ENCODE data around the gene ROR2. TPM values are rescaled to one million over a fixed set of nuclear protein-coding genes. Genes with fewer than 3 reads are reported as not detected.
"Not testable (repeated sequence)": the region's sequence is repeated elsewhere in the genome, so short reads cannot be mapped to it uniquely, and the experiment has no call there.

The ROR2 gene
- polyA plus RNA-seq, 4 donors = 16.6 to 29.1 (median 19.8) TPM

DNA sequence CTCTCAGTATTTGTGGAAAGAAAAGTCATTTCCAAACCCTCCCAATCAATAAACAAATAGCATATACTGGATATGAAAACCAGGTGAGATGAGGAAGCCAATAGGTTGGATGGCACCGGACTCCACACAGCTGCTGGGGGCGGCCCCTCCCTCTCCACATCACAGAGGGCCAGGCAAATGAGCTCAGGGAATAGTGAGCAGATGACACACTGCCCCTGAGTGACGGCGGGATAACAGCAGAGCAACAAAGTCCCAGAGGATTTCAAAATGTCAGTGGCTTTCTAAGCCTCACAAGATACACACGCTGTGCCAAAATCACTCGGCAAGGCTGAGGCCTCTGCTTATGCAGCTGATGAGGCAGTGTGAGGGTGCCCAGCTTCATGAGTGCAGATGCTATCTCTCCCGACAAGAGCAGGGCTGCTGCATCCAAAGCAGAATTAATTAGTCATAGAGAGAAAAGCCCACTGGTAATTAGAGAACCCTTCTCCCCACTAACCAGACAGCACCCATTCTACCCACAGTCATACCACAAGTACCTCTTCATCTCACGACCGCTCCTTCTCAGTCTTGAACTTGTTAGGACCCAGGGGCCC is 291.4 kb downstream of the ROR2 start:
- no peak for DNase-seq (ENCODE audit: low read depth in 4 of 4, low spot score in 3 of 4)

DNA sequence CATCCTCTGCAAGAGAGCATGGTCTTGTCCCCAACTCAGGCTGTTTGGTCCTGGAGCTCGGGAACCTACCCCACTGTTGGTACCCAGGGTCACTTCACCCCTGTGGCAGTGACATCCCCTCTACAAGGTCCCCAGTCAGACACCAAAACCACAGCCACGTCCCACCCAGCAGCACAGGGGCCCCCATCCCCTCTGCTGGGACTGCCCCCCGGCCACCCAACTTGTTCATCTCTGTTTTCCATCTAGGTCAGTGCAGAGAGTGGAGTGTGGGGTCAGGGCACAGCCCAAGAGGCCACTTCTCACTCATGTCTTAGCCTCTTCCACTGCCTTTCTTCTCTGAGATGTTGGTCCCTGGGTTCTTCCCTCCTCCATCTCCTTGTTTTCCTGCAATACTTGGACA is 292.5 kb downstream of the ROR2 start:
- DNase-seq (ENCODE audit: low read depth in 4 of 4, low spot score in 3 of 4) = no peak

DNA sequence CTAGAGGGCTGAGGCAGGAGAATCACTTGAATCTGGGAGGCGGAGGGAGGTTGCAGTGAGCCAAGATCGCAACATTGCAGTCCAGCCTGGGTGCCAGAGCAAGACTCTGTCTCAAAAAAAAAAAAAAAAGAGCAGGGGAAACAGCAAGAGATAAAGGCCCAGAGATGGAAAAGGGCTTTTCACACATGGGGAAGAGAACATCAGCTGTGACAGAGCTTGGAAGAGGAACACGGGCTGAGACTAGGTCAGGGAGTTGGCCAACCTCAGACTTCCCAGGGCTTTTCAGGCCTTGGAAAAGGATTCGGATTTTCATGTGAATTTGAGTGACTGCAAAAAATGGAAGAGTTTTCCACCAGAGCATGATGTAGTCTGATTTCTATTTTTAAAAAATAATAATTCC is 294.4 kb downstream of the ROR2 start:
- no peak for DNase-seq (ENCODE audit: low read depth in 4 of 4, low spot score in 3 of 4)

DNA sequence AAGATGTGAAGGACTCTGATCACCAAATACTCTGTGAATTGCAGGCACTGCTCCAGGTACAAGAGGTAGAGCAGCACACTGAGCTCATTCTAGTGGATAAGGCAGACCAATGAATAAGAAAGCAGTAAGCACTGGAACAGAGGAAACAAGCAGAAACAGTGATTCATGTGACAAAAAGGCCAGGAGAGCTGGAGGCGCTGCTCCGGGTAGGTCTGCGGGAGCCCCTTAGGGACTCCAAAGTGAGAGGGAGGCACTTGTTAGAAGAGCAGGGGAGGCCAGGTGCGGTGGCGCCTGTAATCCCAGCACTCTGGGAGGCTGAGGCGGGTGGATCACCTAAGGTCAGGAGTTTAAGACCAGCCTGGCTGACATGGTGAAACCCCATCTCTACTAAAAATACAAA is 294.8 kb downstream of the ROR2 start:
- DNase-seq (ENCODE audit: low read depth in 4 of 4, low spot score in 3 of 4) = no peak

DNA sequence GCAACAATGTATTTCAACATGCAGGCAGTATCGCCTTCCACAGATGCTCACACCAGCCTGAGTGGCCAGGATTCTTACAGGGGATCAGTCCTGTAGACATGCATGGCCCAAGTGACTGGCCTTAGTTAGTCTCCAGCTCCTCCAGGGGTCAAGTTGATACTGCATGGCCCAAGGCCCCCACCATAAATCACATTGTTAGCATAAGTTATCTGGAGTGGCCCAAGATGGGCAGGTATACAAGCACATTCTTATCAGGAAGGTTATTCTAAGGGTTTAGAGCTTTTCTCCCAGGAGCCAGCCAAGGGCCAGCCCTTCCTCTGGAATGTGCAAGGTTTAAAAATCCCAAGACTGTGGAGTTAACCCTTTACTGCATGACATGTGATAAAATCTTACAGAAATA is 295.5 kb downstream of the ROR2 start:
- DNase-seq (ENCODE audit: low read depth in 4 of 4, low spot score in 3 of 4) = no peak

DNA sequence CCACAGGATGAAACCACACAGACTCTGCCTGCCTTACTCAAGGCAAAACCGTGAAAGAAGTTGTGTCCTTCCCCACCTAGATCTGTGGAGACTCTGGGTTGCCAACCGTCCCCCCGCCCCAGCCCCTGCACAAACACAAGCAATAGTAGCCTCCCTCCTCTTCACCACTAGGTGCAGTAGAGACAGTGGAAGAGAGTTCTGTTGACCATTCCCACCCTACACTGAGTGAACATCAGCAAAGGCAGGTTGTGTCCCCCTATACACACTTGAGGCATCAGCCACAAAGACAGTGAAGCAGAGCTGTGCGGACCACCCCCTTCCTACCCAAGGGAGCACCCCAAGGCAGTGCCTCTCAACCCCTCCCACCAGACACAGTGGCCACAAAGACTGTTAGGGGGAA is 302.7 kb downstream of the ROR2 start:
- DNase-seq (ENCODE audit: low read depth in 4 of 4, low spot score in 3 of 4) = no peak

DNA sequence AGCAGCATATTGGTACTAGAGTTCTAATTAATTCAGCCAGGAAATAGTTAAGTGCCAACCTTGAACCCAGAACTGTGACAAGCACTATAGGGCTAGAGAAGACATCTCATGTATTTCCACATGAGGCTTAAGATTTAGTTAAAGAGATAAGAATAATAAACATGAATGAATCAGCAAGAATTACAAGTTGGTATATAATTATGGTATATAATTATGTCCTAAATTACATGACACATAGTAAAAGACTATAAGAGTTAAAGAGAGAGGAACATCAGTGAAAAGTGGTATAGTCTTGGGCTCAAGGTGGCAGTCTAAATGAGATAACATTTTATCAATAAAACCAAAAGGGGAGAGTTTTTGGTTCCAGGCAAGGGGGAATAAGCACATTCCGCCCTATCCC is 303.3 kb downstream of the ROR2 start:
- DNase-seq (ENCODE audit: low read depth in 4 of 4, low spot score in 3 of 4) = no peak

DNA sequence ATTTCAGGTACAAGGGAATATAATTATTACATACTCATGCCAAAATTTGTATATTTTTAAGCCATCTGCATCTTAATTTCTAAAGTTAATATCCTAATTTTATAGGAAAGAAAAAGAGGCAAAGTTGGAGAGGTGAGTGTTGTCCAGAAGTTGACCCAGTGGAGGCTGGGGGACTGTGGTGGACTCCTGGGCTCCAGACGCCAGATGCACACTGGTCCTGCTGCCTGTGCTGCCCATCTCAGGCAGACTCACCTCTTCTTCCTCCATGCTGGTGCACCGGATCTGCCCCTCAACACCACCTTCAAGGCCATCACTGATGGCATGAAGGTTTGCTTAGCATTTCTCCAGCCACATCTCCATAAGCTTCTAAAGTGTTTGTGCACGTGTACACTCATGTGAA is 305.6 kb downstream of the ROR2 start:
- no peak for DNase-seq (ENCODE audit: low read depth in 4 of 4, low spot score in 3 of 4)

DNA sequence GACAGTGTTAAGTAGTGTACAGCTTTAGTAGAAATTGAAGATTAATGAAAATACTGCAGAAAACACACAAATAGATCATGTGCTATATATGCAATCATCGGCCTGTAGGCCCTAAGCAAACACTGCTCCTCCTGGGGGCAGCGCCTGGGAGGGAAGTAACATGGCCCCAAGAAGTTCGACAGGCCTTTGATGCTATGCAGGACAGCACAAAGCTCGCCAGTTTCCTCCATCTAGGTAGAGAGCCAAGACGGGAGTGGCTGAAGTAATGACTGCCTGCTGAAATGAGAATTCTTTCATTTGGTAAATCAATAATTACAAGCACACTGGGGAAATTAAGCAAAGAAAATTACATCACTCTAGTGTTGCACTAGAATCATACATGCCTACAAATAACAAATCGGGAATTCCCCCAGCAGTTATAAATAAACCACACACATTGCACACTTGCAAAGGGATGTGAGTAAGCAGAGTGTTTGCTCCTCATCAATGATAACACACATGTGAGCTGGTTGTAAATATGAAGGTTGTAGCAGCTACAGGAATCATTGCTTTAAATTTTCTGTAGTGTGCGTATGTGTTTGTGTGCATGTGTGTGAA is 306.4 kb downstream of the ROR2 start:
- no peak for DNase-seq (ENCODE audit: low read depth in 4 of 4, low spot score in 3 of 4)

DNA sequence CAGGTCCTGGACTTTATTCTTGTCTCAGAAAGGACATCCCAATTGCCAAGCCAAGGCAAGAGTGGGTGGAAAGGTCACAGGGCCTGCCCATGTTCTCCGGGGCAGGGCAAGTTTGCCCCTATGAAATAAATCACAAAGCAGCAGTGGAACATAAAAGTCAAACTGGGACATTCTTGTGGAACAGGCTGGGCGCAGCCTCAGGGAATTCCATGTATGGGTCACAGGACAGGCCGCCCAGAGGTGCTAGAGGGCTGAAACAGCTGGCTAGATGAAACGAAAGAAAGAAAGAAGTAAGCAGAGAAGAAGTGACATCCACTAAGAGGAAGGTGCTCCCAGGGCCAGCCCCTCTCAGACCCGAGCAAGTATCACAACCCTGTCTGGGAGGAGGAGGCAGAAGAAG is 307.3 kb downstream of the ROR2 start:
- no peak for DNase-seq (ENCODE audit: low read depth in 4 of 4, low spot score in 3 of 4)

DNA sequence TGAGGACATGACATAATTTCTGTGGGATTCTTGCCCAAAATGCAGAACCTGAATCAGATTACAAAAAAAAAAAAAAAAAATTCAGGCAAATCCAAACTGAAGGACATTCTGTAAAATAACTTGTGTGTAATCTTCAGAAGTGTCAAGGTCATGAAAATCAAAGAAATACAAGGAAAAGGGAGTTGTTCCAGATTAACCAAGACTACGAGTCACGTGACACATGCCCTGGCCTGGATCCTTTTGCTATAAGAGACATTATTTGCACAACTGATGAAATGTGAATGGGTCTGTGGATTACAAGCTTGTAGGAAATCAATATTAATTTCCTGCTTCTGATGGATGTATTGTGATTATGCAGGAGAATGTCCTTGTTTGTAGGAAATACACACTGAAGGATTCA is 309.6 kb downstream of the ROR2 start:
- no peak for DNase-seq (ENCODE audit: low read depth in 4 of 4, low spot score in 3 of 4)

DNA sequence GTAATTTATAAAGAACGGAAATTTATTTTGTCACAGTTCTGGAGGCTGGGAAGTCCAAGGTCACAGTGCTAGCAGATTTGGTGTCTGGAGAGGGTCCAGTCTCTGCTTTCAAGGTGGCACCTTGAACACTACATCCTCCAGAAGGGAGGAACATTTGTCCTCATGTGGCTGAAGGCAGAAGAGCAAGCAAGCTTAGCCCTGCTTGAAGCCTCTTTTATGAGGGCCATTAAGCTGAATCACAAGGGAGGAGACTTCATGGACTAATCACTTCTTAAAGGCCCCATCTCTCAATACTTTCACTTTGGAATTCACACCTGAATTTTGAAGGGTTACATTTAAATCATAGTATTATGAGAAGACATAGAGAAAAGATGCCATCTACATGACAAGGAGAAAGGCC is 311.0 kb downstream of the ROR2 start:
- no peak for DNase-seq (ENCODE audit: low read depth in 4 of 4, low spot score in 3 of 4)

DNA sequence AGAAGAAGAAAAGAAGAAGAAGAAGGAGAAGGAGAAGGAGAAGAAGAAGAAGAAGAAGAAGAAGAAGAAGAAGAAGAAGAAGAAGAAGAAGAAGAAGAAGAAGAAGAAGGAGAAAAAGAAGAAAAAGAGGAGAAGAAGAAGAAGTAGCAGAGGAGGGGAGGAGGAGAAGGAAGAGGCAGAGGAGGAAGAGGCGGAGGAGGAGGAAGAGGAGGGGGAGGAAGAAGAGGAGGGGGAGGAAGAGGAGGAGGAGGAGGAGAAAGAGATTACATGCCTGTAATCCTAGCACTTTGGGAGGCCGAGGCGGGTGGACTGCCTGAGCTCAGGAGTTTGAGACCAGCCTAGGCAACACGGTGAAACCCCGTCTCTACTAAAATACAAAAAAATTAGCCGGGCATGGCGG is 315.2 kb downstream of the ROR2 start:
- not testable (repeated sequence) for DNase-seq (ENCODE audit: low read depth in 4 of 4, low spot score in 3 of 4)

DNA sequence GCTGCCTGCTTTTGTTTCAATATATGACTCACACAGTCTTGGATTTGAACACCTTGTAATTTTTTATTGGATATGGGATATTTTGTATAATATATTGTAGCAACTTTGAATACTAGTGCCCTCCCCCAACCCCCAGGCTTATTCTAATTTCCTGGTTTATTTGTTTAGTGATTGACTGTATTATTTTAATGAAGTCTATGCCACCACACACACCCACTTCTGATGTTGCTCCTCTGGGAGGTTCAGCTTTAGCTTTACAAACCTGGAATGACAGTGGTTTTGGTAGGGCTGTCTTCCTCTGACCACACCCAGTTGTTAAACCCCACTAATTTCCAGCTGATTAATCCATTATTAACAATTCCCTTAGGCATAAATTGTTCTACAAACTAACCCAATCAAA is 320.3 kb downstream of the ROR2 start:
- DNase-seq (ENCODE audit: low read depth in 4 of 4, low spot score in 3 of 4) = no peak

DNA sequence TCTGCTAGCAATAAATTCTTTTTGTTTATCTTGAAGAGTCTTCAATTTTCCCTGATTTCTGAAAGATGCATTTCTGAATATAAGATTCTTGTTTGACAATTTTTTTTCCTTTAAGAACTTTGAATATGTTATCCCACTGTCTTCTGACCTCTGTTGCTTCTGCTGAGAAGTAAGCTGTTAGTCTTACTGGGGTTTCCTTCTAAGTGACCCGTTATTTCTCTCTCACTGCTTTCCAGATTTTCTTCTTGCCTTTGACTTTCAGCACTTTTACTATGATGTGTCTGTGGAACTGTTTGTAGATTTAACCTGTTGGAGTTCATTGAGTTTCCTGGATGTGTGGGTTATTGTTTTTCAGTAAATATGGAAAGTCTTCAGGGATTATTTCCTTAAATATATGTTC is 321.1 kb downstream of the ROR2 start:
- DNase-seq (ENCODE audit: low read depth in 4 of 4, low spot score in 3 of 4) = no peak

DNA sequence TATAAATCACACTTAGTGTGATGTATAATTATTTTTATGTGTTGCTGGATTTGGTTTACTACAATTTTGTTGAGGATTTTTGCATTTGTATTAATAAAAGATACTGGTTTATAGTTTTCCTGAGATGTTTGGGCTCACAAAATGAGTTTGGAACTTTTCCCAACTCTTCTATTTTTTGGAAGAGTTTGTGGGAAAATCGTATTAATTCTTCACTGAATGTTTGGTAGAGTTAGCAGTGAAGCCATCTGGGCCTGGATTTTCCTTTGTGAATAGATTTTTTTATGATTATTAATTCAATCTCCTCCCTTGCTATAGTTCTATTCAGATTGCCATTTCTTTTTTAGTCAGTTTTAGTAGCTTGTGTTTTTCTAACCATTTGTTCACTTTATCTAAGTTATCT is 324.7 kb downstream of the ROR2 start:
- DNase-seq (ENCODE audit: low read depth in 4 of 4, low spot score in 3 of 4) = no peak

DNA sequence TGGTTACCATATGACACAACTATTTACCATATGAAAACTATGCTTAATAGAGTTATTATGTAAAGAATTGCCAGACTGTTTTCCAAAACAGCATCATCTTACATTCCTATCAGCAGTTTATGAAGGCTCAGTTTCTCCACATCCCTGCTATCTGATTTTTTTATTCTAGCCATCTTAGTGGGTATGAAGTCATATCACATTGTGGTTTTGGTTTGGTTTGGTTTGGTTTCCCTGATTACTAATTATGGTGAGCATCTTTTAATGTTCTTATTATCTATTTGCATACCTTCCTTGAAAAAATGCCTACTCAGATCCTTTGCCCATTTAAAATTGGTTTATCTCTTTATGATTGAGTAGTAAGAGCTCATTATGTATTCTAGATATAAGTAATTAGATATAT is 327.0 kb downstream of the ROR2 start:
- DNase-seq (ENCODE audit: low read depth in 4 of 4, low spot score in 3 of 4) = no peak

DNA sequence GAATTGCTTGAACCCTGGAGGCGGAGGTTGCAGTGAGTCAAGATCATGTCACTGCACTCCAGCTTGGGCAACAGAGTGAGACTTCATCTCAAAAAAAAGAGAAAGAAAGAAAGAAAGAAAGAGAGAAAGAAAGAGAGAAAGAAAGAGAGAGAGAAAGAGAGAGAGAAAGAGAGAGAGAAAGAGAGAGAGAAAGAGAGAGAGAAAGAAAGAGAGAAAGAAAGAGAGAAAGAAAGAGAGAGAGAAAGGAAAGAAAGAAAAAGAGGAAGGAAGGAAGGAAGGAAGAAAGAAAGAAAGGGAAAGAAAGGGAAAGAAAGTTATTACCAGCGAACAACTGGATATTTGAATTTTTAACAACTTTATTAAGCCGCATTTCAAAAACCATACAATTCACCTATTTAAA is 327.9 kb downstream of the ROR2 start:
- DNase-seq (ENCODE audit: low read depth in 4 of 4, low spot score in 3 of 4) = not testable (repeated sequence)

DNA sequence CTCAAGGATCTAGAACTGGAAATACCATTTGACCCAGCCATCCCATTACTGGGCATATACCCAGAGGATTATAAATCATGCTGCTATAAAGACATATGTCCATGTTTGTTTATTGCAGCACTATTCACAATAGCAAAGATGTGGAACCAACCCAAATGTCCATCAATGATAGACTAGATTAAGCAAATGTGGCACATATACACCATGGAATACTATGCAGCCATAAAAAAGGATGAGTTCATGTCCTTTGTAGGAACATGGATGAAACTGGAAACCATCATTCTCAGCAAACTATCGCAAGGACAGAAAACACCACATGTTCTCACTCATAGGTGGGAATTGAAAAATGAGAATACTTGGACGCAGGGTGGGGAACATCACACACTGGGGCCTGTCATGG is 336.0 kb downstream of the ROR2 start:
- DNase-seq (ENCODE audit: low read depth in 4 of 4, low spot score in 3 of 4) = not testable (repeated sequence)

DNA sequence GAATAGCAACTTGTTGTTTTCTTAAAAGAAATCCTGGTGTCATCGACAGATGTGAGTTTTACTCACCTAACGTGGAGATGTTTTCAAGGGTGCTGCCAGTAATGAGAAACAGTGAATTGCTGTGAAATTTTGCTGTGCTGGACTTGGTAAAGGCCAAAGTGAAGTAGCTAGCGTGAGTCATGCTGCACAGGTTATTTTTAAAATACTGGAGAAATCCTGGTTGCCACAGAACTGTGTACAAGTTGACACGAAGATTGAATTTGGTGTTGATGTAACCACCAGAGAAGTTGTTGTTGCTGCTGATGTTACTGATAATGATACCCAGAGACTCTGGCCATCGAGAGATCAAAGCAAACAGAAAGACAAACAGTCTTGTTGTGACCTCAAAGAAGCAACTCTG is 338.4 kb downstream of the ROR2 start:
- DNase-seq (ENCODE audit: low read depth in 4 of 4, low spot score in 3 of 4) = no peak

DNA sequence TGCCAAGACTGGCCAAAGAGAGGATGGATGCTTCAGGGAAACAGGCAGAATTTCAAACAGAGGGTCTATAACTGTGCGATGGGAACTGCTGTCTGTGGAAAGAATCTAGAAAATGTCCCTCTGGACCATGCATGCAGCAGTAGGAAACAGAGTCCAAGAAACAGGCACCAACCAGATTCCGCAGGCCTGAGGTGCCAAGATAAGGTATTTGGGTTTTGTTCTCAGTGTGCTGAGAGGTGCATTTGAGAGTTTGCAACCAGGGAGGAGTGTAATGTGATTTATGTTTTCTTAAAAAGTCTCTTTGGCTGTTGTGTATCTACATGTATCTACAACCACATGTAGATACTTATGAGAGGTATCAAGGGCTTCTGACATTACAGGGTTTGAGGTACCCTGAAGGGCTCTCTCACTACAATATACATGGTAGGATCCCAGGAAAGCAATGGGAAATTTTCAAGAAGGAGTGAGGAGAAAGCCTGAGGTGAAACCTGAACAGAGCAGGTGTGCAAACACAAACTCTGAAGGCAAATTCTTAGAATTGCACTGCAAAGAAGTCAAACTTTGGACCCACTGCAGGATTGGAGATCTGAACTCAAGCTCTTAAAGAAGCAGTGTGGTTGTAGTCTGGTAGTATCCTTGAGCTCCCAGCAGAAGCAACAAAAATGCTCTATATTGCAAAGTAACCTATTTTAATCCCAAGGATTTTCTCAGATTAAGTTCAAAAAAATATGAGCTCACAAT is 343.6 kb downstream of the ROR2 start:
- no peak for DNase-seq (ENCODE audit: low read depth in 4 of 4, low spot score in 3 of 4)

DNA sequence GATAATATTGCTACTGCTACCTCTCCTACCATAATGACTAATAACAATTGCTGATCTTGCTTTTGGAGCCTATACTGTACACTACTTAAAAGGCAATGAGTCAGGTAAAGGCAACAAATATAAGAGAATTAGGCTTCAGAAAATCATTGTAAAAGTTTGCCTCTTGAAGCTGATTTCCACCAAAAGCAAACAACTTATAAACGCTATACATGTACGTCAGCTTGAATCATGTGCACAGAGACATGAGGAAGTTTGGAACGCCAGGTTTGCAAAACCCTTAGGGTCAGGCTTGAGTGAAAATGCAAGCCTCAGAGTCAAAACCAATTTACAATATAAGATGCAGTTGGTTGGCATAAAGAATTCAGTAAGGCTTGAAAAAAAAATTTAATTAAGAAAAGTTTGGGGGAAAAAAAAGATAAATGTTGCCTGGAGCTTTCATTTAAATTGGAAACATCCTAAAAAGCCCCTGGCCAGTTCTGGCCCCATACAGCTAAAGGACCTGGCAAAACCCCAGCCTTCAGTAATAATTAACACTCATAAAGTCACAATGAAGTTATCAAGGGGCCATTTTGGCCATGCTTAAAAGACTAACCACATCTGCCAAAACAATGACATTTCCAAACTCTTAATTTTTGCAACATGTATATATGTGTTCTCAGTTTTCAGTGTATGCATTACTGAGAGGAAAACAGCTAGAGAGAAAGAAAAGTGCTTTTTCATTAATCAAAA is 345.4 kb downstream of the ROR2 start:
- DNase-seq (ENCODE audit: low read depth in 4 of 4, low spot score in 3 of 4) = peak in 1 of 4 donors; percentile 7
